HL-60/S4 treated with retinoic acid at 250 ng/mL for 4 days and 3 days (cell line): ENCODE results near the gene LIPC.

Experiments
- in situ Hi-C: fragments of 300-500 bp; cut with MboI; formaldehyde crosslinking; loops from 2 replicates; pipeline ENCODE4 v1.7.0; 2022; ENCODE audit warnings: low sequenced_read_pairs

Gene LIPC

GRCh38 chr15:58431221-58432149 is at the start of gene LIPC:
Gene LIPC, plus strand, starts transcription at chr15:58431991. Its CDS starts 42 bp downstream, at chr15:58432033.
- in situ Hi-C loops: no loop called here

GRCh38 chr15:58383876-58384275 is 47.9 kb upstream of the LIPC start:
- in situ Hi-C loops: no loop called here

GRCh38 chr15:58384667-58385066 is 47.1 kb upstream of the LIPC start:
- in situ Hi-C loops: no loop called here

- in situ Hi-C loops: no loop called here
Observed at GRCh38 chr15:58386081-58386480, 45.7 kb upstream of the LIPC start.

- in situ Hi-C loops: no loop called here
Observed at GRCh38 chr15:58386641-58387040, 45.1 kb upstream of the LIPC start.

GRCh38 chr15:58387130-58387529 is 44.7 kb upstream of the LIPC start:
- in situ Hi-C loops: no loop called here

- in situ Hi-C loops: no loop called here
Observed at GRCh38 chr15:58388211-58388610, 43.6 kb upstream of the LIPC start.

GRCh38 chr15:58390118-58390517 is 41.7 kb upstream of the LIPC start:
- in situ Hi-C loops: no loop called here

- in situ Hi-C loops: no loop called here
Observed at GRCh38 chr15:58390655-58391054, 41.1 kb upstream of the LIPC start.

- in situ Hi-C loops: no loop called here
Observed at GRCh38 chr15:58391088-58391487, 40.7 kb upstream of the LIPC start.

GRCh38 chr15:58392141-58392540 is 39.6 kb upstream of the LIPC start:
- in situ Hi-C loops: no loop called here

GRCh38 chr15:58392611-58393161 is 39.1 kb upstream of the LIPC start:
- in situ Hi-C loops: no loop called here

GRCh38 chr15:58393241-58393662 is 38.5 kb upstream of the LIPC start:
- in situ Hi-C loops: no loop called here

GRCh38 chr15:58396181-58396580 is 35.6 kb upstream of the LIPC start:
- in situ Hi-C loops: no loop called here

- in situ Hi-C loops: no loop called here
Observed at GRCh38 chr15:58398071-58398470, 33.7 kb upstream of the LIPC start.

- in situ Hi-C loops: no loop called here
Observed at GRCh38 chr15:58398643-58399042, 33.1 kb upstream of the LIPC start.

GRCh38 chr15:58399739-58400138 is 32.1 kb upstream of the LIPC start:
- in situ Hi-C loops: no loop called here

GRCh38 chr15:58401276-58401675 is 30.5 kb upstream of the LIPC start:
- in situ Hi-C loops: no loop called here

GRCh38 chr15:58401991-58402649 is 29.7 kb upstream of the LIPC start:
- in situ Hi-C loops: no loop called here

GRCh38 chr15:58403581-58403980 is 28.2 kb upstream of the LIPC start:
- in situ Hi-C loops: no loop called here

- in situ Hi-C loops: no loop called here
Observed at GRCh38 chr15:58404020-58404419, 27.8 kb upstream of the LIPC start.

- in situ Hi-C loops: no loop called here
Observed at GRCh38 chr15:58404722-58405121, 27.1 kb upstream of the LIPC start.
